HEK293 (cell line): Measurements from ENCODE around the gene MINDY1.

Source experiments
- CTCF ChIP-seq: fragments of 450-650 bp; formaldehyde crosslinking; IDR thresholded peaks from 2 replicates; pipeline ENCODE4 v1.5.1; 2016; ENCODE audit warnings: missing biosample characterization, missing genetic modification characterization
- SCRT2 ChIP-seq: fragments of 450-650 bp; formaldehyde crosslinking; IDR thresholded peaks from 2 replicates; pipeline ENCODE4 v1.5.1; 2016; ENCODE audit warnings: missing biosample characterization, missing genetic modification characterization
- TF ChIP-seq, protein P1 (sequence below): fragments of 450-650 bp; formaldehyde crosslinking; IDR thresholded peaks from 2 replicates; pipeline ENCODE4 v1.5.1; 2016; ENCODE audit warnings: missing biosample characterization, missing genetic modification characterization
- TF ChIP-seq, protein P2 (sequence below): sonication (generic); formaldehyde crosslinking; IDR thresholded peaks from 2 replicates; pipeline ENCODE4 v1.8.1; 2022; ENCODE audit warnings: mild to moderate bottlenecking, moderate library complexity, missing genetic modification reagents

DNA sequence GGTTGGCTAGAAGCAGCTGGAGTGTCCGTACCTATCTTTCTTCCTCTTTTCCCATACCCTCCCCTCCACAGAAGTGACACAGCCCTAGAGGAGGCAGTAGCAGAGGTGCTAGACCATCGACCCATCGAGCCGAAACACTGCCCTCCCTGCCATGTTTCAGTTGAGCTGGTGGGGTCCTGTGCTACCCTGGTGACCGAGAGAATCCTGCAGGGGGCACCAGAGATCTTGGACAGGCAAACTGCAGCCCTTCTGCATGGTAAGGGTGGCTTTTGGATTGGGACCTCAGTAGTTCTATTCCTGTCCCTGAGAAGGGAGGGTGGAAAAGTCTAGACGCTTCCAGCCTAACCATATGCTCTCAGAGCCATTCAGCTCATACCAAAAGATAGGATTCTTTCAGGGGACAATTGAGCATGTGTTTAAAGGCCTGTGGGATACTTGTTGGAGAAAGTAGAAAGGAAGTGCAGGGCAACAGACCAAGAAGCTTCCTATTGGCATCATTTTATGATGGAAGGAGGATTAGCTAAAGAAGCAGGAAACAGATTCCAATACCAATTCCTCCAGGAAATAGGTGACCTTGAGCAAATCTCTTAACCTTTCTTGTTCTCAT is 17.9 kb upstream of the MINDY1 start:
- TF ChIP-seq CTCF (tag by site-specific recombination) = peak; percentile 66
- TF ChIP-seq, protein P1, sequence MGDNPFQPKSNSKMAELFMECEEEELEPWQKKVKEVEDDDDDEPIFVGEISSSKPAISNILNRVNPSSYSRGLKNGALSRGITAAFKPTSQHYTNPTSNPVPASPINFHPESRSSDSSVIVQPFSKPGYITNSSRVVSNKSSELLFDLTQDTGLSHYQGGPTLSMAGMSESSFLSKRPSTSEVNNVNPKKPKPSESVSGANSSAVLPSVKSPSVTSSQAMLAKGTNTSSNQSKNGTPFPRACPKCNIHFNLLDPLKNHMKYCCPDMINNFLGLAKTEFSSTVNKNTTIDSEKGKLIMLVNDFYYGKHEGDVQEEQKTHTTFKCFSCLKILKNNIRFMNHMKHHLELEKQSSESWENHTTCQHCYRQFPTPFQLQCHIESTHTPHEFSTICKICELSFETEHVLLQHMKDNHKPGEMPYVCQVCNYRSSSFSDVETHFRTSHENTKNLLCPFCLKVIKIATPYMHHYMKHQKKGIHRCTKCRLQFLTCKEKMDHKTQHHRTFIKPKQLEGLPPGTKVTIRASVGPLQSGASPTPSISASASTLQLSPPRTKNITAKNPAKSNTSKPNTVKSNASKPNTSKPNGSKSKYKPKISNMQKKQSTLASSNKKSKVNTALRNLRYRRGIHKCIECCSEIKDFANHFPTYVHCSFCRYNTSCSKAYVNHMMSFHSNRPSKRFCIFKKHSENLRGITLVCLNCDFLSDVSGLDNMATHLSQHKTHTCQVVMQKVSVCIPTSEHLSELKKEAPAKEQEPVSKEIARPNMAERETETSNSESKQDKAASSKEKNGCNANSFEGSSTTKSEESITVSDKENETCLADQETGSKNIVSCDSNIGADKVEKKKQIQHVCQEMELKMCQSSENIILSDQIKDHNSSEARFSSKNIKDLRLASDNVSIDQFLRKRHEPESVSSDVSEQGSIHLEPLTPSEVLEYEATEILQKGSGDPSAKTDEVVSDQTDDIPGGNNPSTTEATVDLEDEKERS (tag by site-specific recombination) = no peak
- TF ChIP-seq, protein P2, sequence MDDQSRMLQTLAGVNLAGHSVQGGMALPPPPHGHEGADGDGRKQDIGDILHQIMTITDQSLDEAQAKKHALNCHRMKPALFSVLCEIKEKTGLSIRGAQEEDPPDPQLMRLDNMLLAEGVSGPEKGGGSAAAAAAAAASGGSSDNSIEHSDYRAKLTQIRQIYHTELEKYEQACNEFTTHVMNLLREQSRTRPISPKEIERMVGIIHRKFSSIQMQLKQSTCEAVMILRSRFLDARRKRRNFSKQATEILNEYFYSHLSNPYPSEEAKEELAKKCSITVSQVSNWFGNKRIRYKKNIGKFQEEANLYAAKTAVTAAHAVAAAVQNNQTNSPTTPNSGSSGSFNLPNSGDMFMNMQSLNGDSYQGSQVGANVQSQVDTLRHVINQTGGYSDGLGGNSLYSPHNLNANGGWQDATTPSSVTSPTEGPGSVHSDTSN (CRISPR knock-in tag) = no peak
- no peak for TF ChIP-seq SCRT2
